SJCRH30 (cell line): ENCODE measurements around the gene SUCLG2. TPM values are rescaled to one million over a fixed set of nuclear protein-coding genes. Genes with fewer than 3 reads are reported as not detected.

Experiments
- DNase-seq, 2 experiments: peaks; one replicate each; pipeline ENCODE4 v3.0.0-alpha.2; 2015 to 2020
- H3K27ac ChIP-seq: fragments of 250-450 bp; sonication (Bioruptor Pico); 2 replicates; pipeline ENCODE4 v1.5.1; 2020; ENCODE audit warnings: mild to moderate bottlenecking, moderate library complexity
- H3K27me3 ChIP-seq: fragments of 250-450 bp; sonication (Bioruptor Pico); 2 replicates; pipeline ENCODE4 v1.5.1; 2020; ENCODE audit warnings: mild to moderate bottlenecking, moderate library complexity
- H3K36me3 ChIP-seq: fragments of 250-450 bp; sonication (Bioruptor Pico); 2 replicates; pipeline ENCODE4 v1.5.1; 2020; ENCODE audit warnings: mild to moderate bottlenecking, moderate library complexity
- H3K4me1 ChIP-seq: fragments of 250-450 bp; sonication (Bioruptor Pico); 2 replicates; pipeline ENCODE4 v1.5.1; 2020; ENCODE audit warnings: mild to moderate bottlenecking, moderate library complexity
- H3K4me3 ChIP-seq: fragments of 250-450 bp; sonication (Bioruptor Pico); 2 replicates; pipeline ENCODE4 v1.5.1; 2020; ENCODE audit warnings: mild to moderate bottlenecking, moderate library complexity
- H3K9me3 ChIP-seq: fragments of 250-450 bp; sonication (Bioruptor Pico); replicated peaks from 2 replicates; pipeline ENCODE4 v1.5.1; 2020; ENCODE audit warnings: mild to moderate bottlenecking, moderate library complexity
- total RNA-seq: library from RNA; depleted of rRNA; stranded (reverse); fragments of >200 nt; shearing (Covaris generic); gene quantifications from 2 replicates; pipeline ENCODE4 v1.2.3, GENCODE V29; 2014

SUCLG2 gene
- total RNA-seq, 1 experiment from 2014 or later: 15.2 TPM

GRCh38 chr3:67325231-67325630, 329.2 kb downstream of the SUCLG2 start:
- Histone ChIP-seq H3K36me3 (no peaks in the 10 kb centered on the region), H3K4me3 (no peak overlapping the region), H3K27ac (no peak overlapping the region), H3K4me1 (no peaks in the 10 kb centered on the region), H3K9me3 (no peaks in the 10 kb centered on the region), H3K27me3 (no peaks in the 10 kb centered on the region)
- DNase-seq: no peak
